IPS-18c (cell line): ENCODE results near the gene YAE1.
"Not testable (repeated sequence)": the region's sequence is repeated elsewhere in the genome, so short reads cannot be mapped to it uniquely, and the experiment has no call there.

ENCODE experiments used
- H3K4me3 ChIP-seq: 2 replicates; pipeline ENCODE4 v1.7.0; 2013; ENCODE audit warnings: low read depth, mild to moderate bottlenecking, low read length, moderate library complexity; ENCODE audit not compliant: insufficient read depth
- H3K9me3 ChIP-seq: one replicate; pipeline ENCODE4 v1.6.1; 2013; ENCODE audit warnings: mild to moderate bottlenecking, low read length, moderate library complexity; ENCODE audit not compliant: control insufficient read depth, insufficient read depth

YAE1 gene

GRCh38 chr7:39544774-39545173 is 21.4 kb upstream of the YAE1 start:
- not testable (repeated sequence) for H3K9me3 ChIP-seq, H3K4me3 ChIP-seq

- Histone ChIP-seq H3K4me3 (no peak overlapping the region), H3K9me3 (no peaks in the 10 kb centered on the region)
Measured at GRCh38 chr7:39547336-39547735, 18.9 kb upstream of the YAE1 start.

GRCh38 chr7:39550411-39550810 is 15.8 kb upstream of the YAE1 start:
- no peaks in the 10 kb centered on the region for H3K9me3 ChIP-seq
- no peak overlapping the region for H3K4me3 ChIP-seq

GRCh38 chr7:39553436-39553835 is 12.8 kb upstream of the YAE1 start:
- Histone ChIP-seq H3K4me3 (no peak overlapping the region), H3K9me3 (no peaks in the 10 kb centered on the region)

GRCh38 chr7:39554583-39555165 is 11.5 kb upstream of the YAE1 start:
- H3K4me3 ChIP-seq: no peak overlapping the region
- H3K9me3 ChIP-seq: no peaks in the 10 kb centered on the region

- Histone ChIP-seq H3K4me3 (no peak overlapping the region), H3K9me3 (no peaks in the 10 kb centered on the region)
Measured at GRCh38 chr7:39557222-39557621, 9.0 kb upstream of the YAE1 start.

- Histone ChIP-seq H3K9me3 (no peaks in the 10 kb centered on the region), H3K4me3 (no peak overlapping the region)
Measured at GRCh38 chr7:39557911-39558310, 8.3 kb upstream of the YAE1 start.

GRCh38 chr7:39560408-39560807 is 5.8 kb upstream of the YAE1 start:
- H3K4me3 ChIP-seq: no peak overlapping the region
- no peaks in the 10 kb centered on the region for H3K9me3 ChIP-seq

- H3K9me3 ChIP-seq: no peaks in the 10 kb centered on the region
- H3K4me3 ChIP-seq: no peak overlapping the region
Measured at GRCh38 chr7:39560997-39561396, 5.2 kb upstream of the YAE1 start.

- peak overlapping the region; percentile 94 for H3K4me3 ChIP-seq
- H3K9me3 ChIP-seq: no peaks in the 10 kb centered on the region
Measured at GRCh38 chr7:39565538-39565937, 666 bp upstream of the YAE1 start.

- peak overlapping the region; percentile 94 for H3K4me3 ChIP-seq
- no peaks in the 10 kb centered on the region for H3K9me3 ChIP-seq
Measured at GRCh38 chr7:39567294-39567693, 1.1 kb downstream of the YAE1 start.

GRCh38 chr7:39574673-39575349 is 8.6 kb downstream of the YAE1 start:
- H3K4me3 ChIP-seq: no peak overlapping the region
- no peaks in the 10 kb centered on the region for H3K9me3 ChIP-seq

- Histone ChIP-seq H3K9me3 (no peaks in the 10 kb centered on the region), H3K4me3 (no peak overlapping the region)
Measured at GRCh38 chr7:39577229-39577874, 11.1 kb downstream of the YAE1 start.

- no peaks in the 10 kb centered on the region for H3K9me3 ChIP-seq
- H3K4me3 ChIP-seq: no peak overlapping the region
Measured at GRCh38 chr7:39580149-39580874, 14.1 kb downstream of the YAE1 start.

GRCh38 chr7:39582536-39582935 is 16.3 kb downstream of the YAE1 start:
- H3K9me3 ChIP-seq: no peaks in the 10 kb centered on the region
- no peak overlapping the region for H3K4me3 ChIP-seq

GRCh38 chr7:39583539-39583938 is 17.3 kb downstream of the YAE1 start:
- no peak overlapping the region for H3K4me3 ChIP-seq
- no peaks in the 10 kb centered on the region for H3K9me3 ChIP-seq

- Histone ChIP-seq H3K4me3 (no peak overlapping the region), H3K9me3 (no peaks in the 10 kb centered on the region)
Measured at GRCh38 chr7:39587393-39587792, 21.2 kb downstream of the YAE1 start.

- Histone ChIP-seq H3K9me3 (no peaks in the 10 kb centered on the region), H3K4me3 (no peak overlapping the region)
Measured at GRCh38 chr7:39588416-39588815, 22.2 kb downstream of the YAE1 start.
